ENCODE measurements around the gene MAD1L1. TPM values are rescaled to one million over a fixed set of nuclear protein-coding genes. Genes with fewer than 3 reads are reported as not detected.

Gene MAD1L1
- polyA plus RNA-seq, 1 donor, result 21.2 TPM

GRCh38 chr7:1944619-1945210, 288.0 kb downstream of the MAD1L1 start:
- no peak for DNase-seq (ENCODE audit: low read depth)

GRCh38 chr7:1943933-1944618, 288.7 kb downstream of the MAD1L1 start:
- no peak for DNase-seq (ENCODE audit: low read depth)

- DNase-seq (ENCODE audit: low read depth), result no peak
Observed at GRCh38 chr7:1943326-1943725, 289.4 kb downstream of the MAD1L1 start.

GRCh38 chr7:1942941-1943289, 289.8 kb downstream of the MAD1L1 start:
- DNase-seq (ENCODE audit: low read depth), result no peak

GRCh38 chr7:1942243-1942940, 290.4 kb downstream of the MAD1L1 start:
- no peak for DNase-seq (ENCODE audit: low read depth)

- DNase-seq (ENCODE audit: low read depth), result no peak
Observed at GRCh38 chr7:1941464-1942242, 291.1 kb downstream of the MAD1L1 start.

- no peak for DNase-seq (ENCODE audit: low read depth)
Observed at GRCh38 chr7:1940863-1941262, 291.9 kb downstream of the MAD1L1 start.

- no peak for DNase-seq (ENCODE audit: low read depth)
Observed at GRCh38 chr7:1940402-1940786, 292.4 kb downstream of the MAD1L1 start.

GRCh38 chr7:1939434-1940401, 293.0 kb downstream of the MAD1L1 start:
- no peak for DNase-seq (ENCODE audit: low read depth)

- DNase-seq (ENCODE audit: low read depth), result no peak
Observed at GRCh38 chr7:1938788-1939433, 293.8 kb downstream of the MAD1L1 start.

GRCh38 chr7:1937252-1937605, 295.5 kb downstream of the MAD1L1 start:
- no peak for DNase-seq (ENCODE audit: low read depth)

- no peak for DNase-seq (ENCODE audit: low read depth)
Observed at GRCh38 chr7:1936531-1937251, 296.1 kb downstream of the MAD1L1 start.

- DNase-seq (ENCODE audit: low read depth), result no peak
Observed at GRCh38 chr7:1936006-1936310, 296.8 kb downstream of the MAD1L1 start.

- no peak for DNase-seq (ENCODE audit: low read depth)
Observed at GRCh38 chr7:1935176-1936005, 297.4 kb downstream of the MAD1L1 start.

- no peak for DNase-seq (ENCODE audit: low read depth)
Observed at GRCh38 chr7:1934756-1935155, 298.0 kb downstream of the MAD1L1 start.

GRCh38 chr7:1934017-1934416, 298.7 kb downstream of the MAD1L1 start:
- no peak for DNase-seq (ENCODE audit: low read depth)

- no peak for DNase-seq (ENCODE audit: low read depth)
Observed at GRCh38 chr7:1933066-1933750, 299.5 kb downstream of the MAD1L1 start.

GRCh38 chr7:1931951-1932270, 300.8 kb downstream of the MAD1L1 start:
- DNase-seq (ENCODE audit: low read depth), result no peak
